Thyroid gland (tissue), 4 donors: ENCODE measurements around the gene OAS1. TPM values are rescaled to one million over a fixed set of nuclear protein-coding genes. Genes with fewer than 3 reads are reported as not detected.

ENCODE experiments used
- DNase-seq, 2 donors: peaks; one replicate each; pipeline ENCODE4 v3.0.0-alpha.2; 2019
- H3K27ac ChIP-seq, 3 donors: fragments of 200-600 bp; sonication (generic); 1 replicate in 2 of 3; 2 replicates in 1 of 3; pipeline ENCODE4 v1.5.1; 2016 to 2019; ENCODE audit warnings: mild to moderate bottlenecking in 1 of 3, moderate library complexity in 1 of 3
- H3K27me3 ChIP-seq: fragments of 200-600 bp; sonication (generic); one replicate; pipeline ENCODE4 v1.5.1; 2019
- H3K36me3 ChIP-seq, 2 donors: fragments of 200-600 bp; sonication (generic); one replicate each; pipeline ENCODE4 v1.5.1; 2016 to 2019
- H3K4me1 ChIP-seq, 2 donors: fragments of 200-600 bp; sonication (generic); one replicate each; pipeline ENCODE4 v1.5.1; 2017 to 2019
- H3K4me3 ChIP-seq, 3 donors: fragments of 200-600 bp; sonication (generic); replicated peaks in 1 of 3; 1 replicate in 2 of 3; 2 replicates in 1 of 3; pipeline ENCODE4 v1.5.1; 2016; ENCODE audit warnings: mild to moderate bottlenecking in 1 of 3
- H3K9me3 ChIP-seq: fragments of 200-600 bp; sonication (generic); one replicate; pipeline ENCODE4 v1.5.1; 2017
- POLR2A ChIP-seq, 2 donors: fragments of 450-650 bp; IDR thresholded peaks; one replicate each; pipeline ENCODE4 v1.6.1; 2017; ENCODE audit warnings: antibody characterized with exemption in 2 of 2, mild to moderate bottlenecking in 2 of 2, moderate library complexity in 1 of 2
- WGBS, 2 donors: methylation state at CpG; one replicate each; pipeline ENCODE4 v1.1.5; 2017; 5-methylcytosine and 5-hydroxymethylcytosine counted together
- intact Hi-C: fragments of 100-400 bp; cut with DNase I; formaldehyde crosslinking; loops from one replicate; pipeline ENCODE4 v1.15.1; 2023
- total RNA-seq, 4 donors: library from RNA; depleted of rRNA; stranded (reverse); fragments of >200 nt; gene quantifications; one replicate each; pipeline ENCODE4 v1.2.3, GENCODE V29; 2016
- TF ChIP-seq, protein P1 (sequence below), 6 experiments: fragments of 200-600 bp in 3 of 6; fragments of 450-650 bp in 3 of 6; sonication (generic) in 3 of 6; IDR thresholded peaks; one replicate each; pipeline ENCODE4 v1.5.1; 2016 to 2019; ENCODE audit warnings: antibody characterized with exemption in 6 of 6, mild to moderate bottlenecking in 2 of 6, inconsistent platforms in 1 of 6, moderate library complexity in 1 of 6

Gene OAS1
- total RNA-seq, 4 donors from 2014 or later, result 5.5 to 9.2 (median 7.0) TPM

DNA sequence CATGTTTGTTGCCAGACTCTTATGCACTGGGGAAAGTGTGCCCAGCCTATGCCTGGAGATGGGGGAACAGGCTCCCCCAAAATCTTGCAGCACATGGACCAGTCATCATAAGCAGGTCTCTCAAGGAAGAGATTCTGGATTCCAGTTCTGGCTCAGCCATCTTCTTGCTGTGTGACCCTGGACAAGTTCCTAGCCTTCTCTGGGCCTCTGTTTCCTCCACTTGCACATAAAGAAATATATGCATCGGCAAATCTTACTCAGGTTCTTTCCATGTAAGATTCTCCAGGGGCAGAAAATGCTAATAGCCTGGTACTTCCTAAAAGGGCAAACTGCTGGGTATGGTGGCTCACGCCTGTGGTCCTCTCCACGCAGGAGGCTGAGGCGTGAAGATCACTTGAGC is 38.8 kb downstream of the OAS1 start:
- no peak for DNase-seq
- Histone ChIP-seq H3K36me3 (peaks cover 0 to 5% of the 10 kb centered on the region in 2 donors), H3K9me3 (no peaks in the 10 kb centered on the region), H3K4me3 (no peak overlapping the region), H3K27me3 (no peaks in the 10 kb centered on the region), H3K27ac (no peak overlapping the region), H3K4me1 (no peaks in the 10 kb centered on the region)
- intact Hi-C loops, result no loop called here
- TF ChIP-seq POLR2A (IDR thresholded peaks at IDR 0.05), result no peak
- TF ChIP-seq, protein P1, sequence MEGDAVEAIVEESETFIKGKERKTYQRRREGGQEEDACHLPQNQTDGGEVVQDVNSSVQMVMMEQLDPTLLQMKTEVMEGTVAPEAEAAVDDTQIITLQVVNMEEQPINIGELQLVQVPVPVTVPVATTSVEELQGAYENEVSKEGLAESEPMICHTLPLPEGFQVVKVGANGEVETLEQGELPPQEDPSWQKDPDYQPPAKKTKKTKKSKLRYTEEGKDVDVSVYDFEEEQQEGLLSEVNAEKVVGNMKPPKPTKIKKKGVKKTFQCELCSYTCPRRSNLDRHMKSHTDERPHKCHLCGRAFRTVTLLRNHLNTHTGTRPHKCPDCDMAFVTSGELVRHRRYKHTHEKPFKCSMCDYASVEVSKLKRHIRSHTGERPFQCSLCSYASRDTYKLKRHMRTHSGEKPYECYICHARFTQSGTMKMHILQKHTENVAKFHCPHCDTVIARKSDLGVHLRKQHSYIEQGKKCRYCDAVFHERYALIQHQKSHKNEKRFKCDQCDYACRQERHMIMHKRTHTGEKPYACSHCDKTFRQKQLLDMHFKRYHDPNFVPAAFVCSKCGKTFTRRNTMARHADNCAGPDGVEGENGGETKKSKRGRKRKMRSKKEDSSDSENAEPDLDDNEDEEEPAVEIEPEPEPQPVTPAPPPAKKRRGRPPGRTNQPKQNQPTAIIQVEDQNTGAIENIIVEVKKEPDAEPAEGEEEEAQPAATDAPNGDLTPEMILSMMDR (IDR thresholded peaks at IDR 0.05), result no peak
- 97% methylated on average over 4 of the region's 4 CpGs for WGBS, 2 donors

DNA sequence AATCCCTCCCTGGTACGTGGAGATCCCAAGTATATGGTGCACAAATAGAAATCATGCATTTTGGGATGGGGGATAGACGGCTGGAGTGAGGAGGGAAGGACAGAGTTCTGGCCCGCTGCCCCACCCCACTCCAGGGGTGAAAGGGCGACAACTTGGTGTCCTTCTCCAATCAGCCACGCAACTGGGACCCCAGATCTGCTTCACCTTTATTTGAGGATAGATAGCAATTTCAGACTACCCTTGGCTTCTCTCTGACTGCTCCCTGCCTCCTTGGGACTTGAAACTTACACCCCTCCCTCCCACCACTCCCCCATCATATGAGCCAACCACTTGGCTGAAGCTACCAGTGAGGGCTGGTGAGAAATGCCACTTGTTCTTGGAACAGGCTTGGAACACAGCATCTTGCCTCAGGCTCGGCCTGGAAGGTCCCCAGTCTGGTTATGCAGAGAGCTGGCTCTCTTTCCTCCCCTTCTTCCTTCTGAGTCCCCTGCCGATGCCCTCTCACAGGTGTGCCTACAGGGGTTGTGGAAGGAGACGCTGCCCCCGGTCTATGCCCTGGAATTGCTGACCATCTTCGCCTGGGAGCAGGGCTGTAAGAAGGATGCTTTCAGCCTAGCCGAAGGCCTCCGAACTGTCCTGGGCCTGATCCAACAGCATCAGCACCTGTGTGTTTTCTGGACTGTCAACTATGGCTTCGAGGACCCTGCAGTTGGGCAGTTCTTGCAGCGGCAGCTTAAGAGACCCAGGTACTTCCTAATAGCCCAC is 39.7 kb downstream of the OAS1 start:
- intact Hi-C loops, result no loop called here
- Histone ChIP-seq H3K4me1 (no peaks in the 10 kb centered on the region), H3K4me3 (no peak overlapping the region), H3K27ac (no peak overlapping the region), H3K27me3 (no peaks in the 10 kb centered on the region), H3K9me3 (no peaks in the 10 kb centered on the region), H3K36me3 (peaks cover 0 to 5% of the 10 kb centered on the region in 2 donors)
- TF ChIP-seq, protein P1 (IDR thresholded peaks at IDR 0.05), result no peak
- no peak for TF ChIP-seq POLR2A (IDR thresholded peaks at IDR 0.05)
- WGBS, 2 donors, result 86 to 89% methylated on average over 14 of the region's 14 CpGs
- no peak for DNase-seq

DNA sequence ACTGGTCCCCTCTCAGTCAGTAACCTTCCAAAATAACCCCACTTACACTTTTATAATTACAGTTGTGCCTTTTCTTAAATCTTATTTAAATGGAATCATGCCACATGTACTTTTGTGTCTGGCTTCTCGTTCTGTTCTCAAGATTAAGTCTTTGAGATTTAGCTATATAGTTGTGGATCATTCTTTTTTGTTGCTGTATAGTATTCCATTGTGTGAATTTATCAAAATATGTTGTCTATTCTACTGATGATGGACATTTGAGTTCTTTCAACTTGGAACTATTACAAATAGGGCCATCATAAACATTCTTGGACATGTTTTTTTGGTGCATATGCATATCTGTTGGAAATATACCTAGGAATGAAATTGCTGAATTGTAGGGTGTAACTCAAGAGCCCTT is 40.6 kb downstream of the OAS1 start:
- no peak for TF ChIP-seq POLR2A (IDR thresholded peaks at IDR 0.05)
- TF ChIP-seq, protein P1 (IDR thresholded peaks at IDR 0.05), result no peak
- Histone ChIP-seq H3K27ac (no peak overlapping the region), H3K9me3 (no peaks in the 10 kb centered on the region), H3K4me3 (no peak overlapping the region), H3K4me1 (no peaks in the 10 kb centered on the region), H3K36me3 (peaks cover 0 to 5% of the 10 kb centered on the region in 2 donors), H3K27me3 (no peaks in the 10 kb centered on the region)
- intact Hi-C loops, result no loop called here
- 0 to 46% methylated on average over 1 of the region's 1 CpG for WGBS, 2 donors
- no peak for DNase-seq

DNA sequence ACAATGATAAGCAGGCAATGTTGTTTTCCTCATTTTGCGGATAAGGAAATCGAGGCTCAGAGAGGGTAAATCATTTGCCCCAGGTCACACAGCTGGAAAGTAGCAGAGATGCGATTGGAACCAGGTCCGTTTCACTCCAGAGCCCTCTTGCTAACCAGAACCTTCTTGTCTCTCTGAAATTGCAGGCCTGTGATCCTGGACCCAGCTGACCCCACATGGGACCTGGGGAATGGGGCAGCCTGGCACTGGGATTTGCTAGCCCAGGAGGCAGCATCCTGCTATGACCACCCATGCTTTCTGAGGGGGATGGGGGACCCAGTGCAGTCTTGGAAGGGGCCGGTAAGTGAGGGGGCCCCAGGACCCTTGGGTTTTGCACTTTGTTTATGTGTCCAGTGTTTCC is 41.0 kb downstream of the OAS1 start:
- intact Hi-C loops, result no loop called here
- Histone ChIP-seq H3K9me3 (no peaks in the 10 kb centered on the region), H3K27ac (no peak overlapping the region), H3K36me3 (peaks cover 0 to 5% of the 10 kb centered on the region in 2 donors), H3K4me1 (no peaks in the 10 kb centered on the region), H3K27me3 (no peaks in the 10 kb centered on the region), H3K4me3 (no peak overlapping the region)
- WGBS, 2 donors, result 97% methylated on average over 5 of the region's 5 CpGs
- no peak for DNase-seq
- TF ChIP-seq POLR2A (IDR thresholded peaks at IDR 0.05), result no peak
- TF ChIP-seq, protein P1 (IDR thresholded peaks at IDR 0.05), result no peak

DNA sequence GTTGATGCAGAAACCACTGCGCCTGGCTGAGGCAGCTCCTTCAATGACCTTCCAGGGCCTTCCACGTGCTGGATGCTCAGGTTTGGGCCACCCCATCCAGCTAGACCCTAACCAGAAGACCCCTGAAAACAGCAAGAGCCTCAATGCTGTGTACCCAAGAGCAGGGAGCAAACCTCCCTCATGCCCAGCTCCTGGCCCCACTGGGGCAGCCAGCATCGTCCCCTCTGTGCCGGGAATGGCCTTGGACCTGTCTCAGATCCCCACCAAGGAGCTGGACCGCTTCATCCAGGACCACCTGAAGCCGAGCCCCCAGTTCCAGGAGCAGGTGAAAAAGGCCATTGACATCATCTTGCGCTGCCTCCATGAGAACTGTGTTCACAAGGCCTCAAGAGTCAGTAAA is 42.0 kb downstream of the OAS1 start:
- Histone ChIP-seq H3K9me3 (no peaks in the 10 kb centered on the region), H3K4me1 (no peaks in the 10 kb centered on the region), H3K27me3 (no peaks in the 10 kb centered on the region), H3K27ac (no peak overlapping the region), H3K36me3 (peaks cover 0 to 5% of the 10 kb centered on the region in 2 donors), H3K4me3 (no peak overlapping the region)
- intact Hi-C loops, result no loop called here
- DNase-seq, result no peak
- TF ChIP-seq POLR2A (IDR thresholded peaks at IDR 0.05), result no peak
- TF ChIP-seq, protein P1 (IDR thresholded peaks at IDR 0.05), result no peak
- 96 to 97% methylated on average over 7 of the region's 7 CpGs for WGBS, 2 donors
